LNCaP clone FGC (cell line): ENCODE measurements around the gene F12.

Experiments used
- DNase-seq: peaks from one replicate; pipeline ENCODE4 v3.0.0-alpha.2; 2011; ENCODE audit warnings: low read depth
- H3K4me3 ChIP-seq: 2 replicates; pipeline ENCODE4 v1.5.1; 2011; ENCODE audit warnings: mild to moderate bottlenecking, low read depth, low read length, control low read depth
- TF ChIP-seq, protein P1 (sequence below): IDR thresholded peaks from 2 replicates; pipeline ENCODE4 v1.5.1; 2012; ENCODE audit warnings: mild to moderate bottlenecking; ENCODE audit not compliant: control insufficient read depth, insufficient read depth; ENCODE audit errors: extremely low read depth

Gene F12

GRCh38 chr5:177409043-177409801 is at the start of gene F12:
Gene F12, minus strand, starts transcription at chr5:177409564. Its CDS starts 37 bp downstream, at chr5:177409527.
- TF ChIP-seq, protein P1, sequence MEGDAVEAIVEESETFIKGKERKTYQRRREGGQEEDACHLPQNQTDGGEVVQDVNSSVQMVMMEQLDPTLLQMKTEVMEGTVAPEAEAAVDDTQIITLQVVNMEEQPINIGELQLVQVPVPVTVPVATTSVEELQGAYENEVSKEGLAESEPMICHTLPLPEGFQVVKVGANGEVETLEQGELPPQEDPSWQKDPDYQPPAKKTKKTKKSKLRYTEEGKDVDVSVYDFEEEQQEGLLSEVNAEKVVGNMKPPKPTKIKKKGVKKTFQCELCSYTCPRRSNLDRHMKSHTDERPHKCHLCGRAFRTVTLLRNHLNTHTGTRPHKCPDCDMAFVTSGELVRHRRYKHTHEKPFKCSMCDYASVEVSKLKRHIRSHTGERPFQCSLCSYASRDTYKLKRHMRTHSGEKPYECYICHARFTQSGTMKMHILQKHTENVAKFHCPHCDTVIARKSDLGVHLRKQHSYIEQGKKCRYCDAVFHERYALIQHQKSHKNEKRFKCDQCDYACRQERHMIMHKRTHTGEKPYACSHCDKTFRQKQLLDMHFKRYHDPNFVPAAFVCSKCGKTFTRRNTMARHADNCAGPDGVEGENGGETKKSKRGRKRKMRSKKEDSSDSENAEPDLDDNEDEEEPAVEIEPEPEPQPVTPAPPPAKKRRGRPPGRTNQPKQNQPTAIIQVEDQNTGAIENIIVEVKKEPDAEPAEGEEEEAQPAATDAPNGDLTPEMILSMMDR = no peak
- DNase-seq = no peak
- H3K4me3 ChIP-seq = no peak within 1 kb of the TSS

DNA sequence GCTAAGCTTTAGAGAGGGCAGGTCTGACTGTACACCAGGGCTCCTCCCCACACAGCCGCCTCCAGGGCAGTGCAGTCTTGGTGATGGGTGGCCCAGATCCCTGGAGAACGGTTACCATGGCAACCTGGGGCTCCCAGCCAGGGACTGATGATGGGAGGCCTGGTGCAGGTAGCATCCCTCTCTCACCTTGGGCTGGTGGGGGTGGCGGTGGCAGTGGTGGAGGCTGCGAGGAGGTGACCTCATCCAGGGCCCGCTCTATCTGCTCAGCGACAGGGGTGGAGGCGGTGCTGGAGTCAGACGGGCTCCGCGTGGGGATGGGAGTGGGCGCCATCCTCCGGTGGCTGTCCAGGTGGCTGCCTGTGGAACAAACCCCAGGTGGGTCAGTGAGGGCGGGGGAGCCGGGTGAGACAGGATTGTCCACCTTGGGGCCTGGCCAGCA is 49.6 kb upstream of the F12 start:
- DNase-seq = no peak
- TF ChIP-seq, protein P1 = no peak
- H3K4me3 ChIP-seq = no peak overlapping the region

- H3K4me3 ChIP-seq = no peak overlapping the region
- no peak for DNase-seq
- TF ChIP-seq, protein P1 = no peak
These were observed 48.7 kb upstream of the F12 start for GRCh38 chr5:177457852-177458681.

- TF ChIP-seq, protein P1 = peak; percentile 28; the same call in 1 of the 2 replicates
- no peak overlapping the region for H3K4me3 ChIP-seq
- peak; percentile 98 for DNase-seq
These were observed 47.9 kb upstream of the F12 start for GRCh38 chr5:177456976-177457851.

DNA sequence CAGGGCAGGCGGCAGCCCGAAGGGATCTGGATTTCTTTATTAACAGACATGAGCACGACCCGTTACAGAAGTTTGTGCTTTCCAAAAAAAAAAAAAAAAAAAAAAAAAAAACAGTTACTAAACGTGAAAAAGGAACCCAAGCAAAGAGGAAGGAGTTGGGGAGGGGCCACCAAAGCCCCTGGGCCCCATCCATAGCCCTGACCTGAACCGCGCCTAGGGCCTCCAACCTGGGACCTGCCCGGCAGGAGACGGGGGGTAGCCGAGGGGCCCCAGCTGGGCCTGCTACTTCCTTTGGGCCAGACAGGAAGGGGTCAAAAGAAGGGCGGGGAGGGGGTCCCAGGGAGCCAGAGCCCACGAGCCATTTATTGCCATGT is 47.2 kb upstream of the F12 start:
- H3K4me3 ChIP-seq = no peak overlapping the region
- TF ChIP-seq, protein P1 = no peak
- no peak for DNase-seq
